GM23248 (cell line): ENCODE measurements around the gene NLGN2. TPM values are rescaled to one million over a fixed set of nuclear protein-coding genes. Genes with fewer than 3 reads are reported as not detected.
A peak's percentile ranks its signal among the peaks of the same experiment; 100 is the strongest.

Experiments used
- DNase-seq: peaks from one replicate; pipeline ENCODE4 v3.0.0-alpha.2; 2015
- H2AFZ ChIP-seq: fragments of 200-600 bp; sonication (generic); 2 replicates; pipeline ENCODE4 v1.6.1; 2016; ENCODE audit warnings: antibody characterized with exemption
- H3F3A ChIP-seq: fragments of 200-600 bp; sonication (generic); 2 replicates; pipeline ENCODE4 v1.6.1; 2016; ENCODE audit warnings: mild to moderate bottlenecking, antibody characterized with exemption, mixed run types; ENCODE audit not compliant: insufficient read depth
- H3K27ac ChIP-seq: fragments of 200-600 bp; sonication (generic); 2 replicates; pipeline ENCODE4 v1.5.1; 2016; ENCODE audit warnings: mild to moderate bottlenecking
- H3K27me3 ChIP-seq: fragments of 200-600 bp; sonication (generic); replicated peaks from 2 replicates; pipeline ENCODE4 v1.6.1; 2016; ENCODE audit warnings: mild to moderate bottlenecking; ENCODE audit not compliant: insufficient read depth
- H3K36me3 ChIP-seq: fragments of 200-600 bp; sonication (generic); 2 replicates; pipeline ENCODE4 v1.6.1; 2016; ENCODE audit warnings: low read depth, mild to moderate bottlenecking
- H3K4me1 ChIP-seq: fragments of 200-600 bp; sonication (generic); 2 replicates; pipeline ENCODE4 v1.6.1; 2016; ENCODE audit warnings: mild to moderate bottlenecking; ENCODE audit not compliant: insufficient read depth
- H3K4me2 ChIP-seq: fragments of 200-600 bp; sonication (generic); one replicate; pipeline ENCODE4 v1.6.1; 2016; ENCODE audit warnings: mild to moderate bottlenecking; ENCODE audit not compliant: unreplicated experiment
- H3K4me3 ChIP-seq: fragments of 200-600 bp; sonication (generic); 2 replicates; pipeline ENCODE4 v1.5.1; 2016; ENCODE audit warnings: mild to moderate bottlenecking
- H3K79me2 ChIP-seq: fragments of 200-600 bp; sonication (generic); 2 replicates; pipeline ENCODE4 v1.6.1; 2016; ENCODE audit warnings: mild to moderate bottlenecking; ENCODE audit not compliant: insufficient read depth
- H3K9ac ChIP-seq: fragments of 200-600 bp; sonication (generic); 2 replicates; pipeline ENCODE4 v1.6.1; 2016; ENCODE audit warnings: mild to moderate bottlenecking
- H3K9me2 ChIP-seq: fragments of 200-600 bp; sonication (generic); 2 replicates; pipeline ENCODE4 v1.6.1; 2016; ENCODE audit warnings: mixed run types, mild to moderate bottlenecking, moderate library complexity; ENCODE audit not compliant: insufficient read depth
- H3K9me3 ChIP-seq: fragments of 200-600 bp; sonication (generic); one replicate; pipeline ENCODE4 v1.6.1; 2017; ENCODE audit warnings: low read depth
- H4K20me1 ChIP-seq: fragments of 200-600 bp; sonication (generic); 2 replicates; pipeline ENCODE4 v1.6.0; 2016; ENCODE audit not compliant: insufficient read depth
- EZH2 ChIP-seq: fragments of 200-600 bp; sonication (generic); IDR thresholded peaks from 2 replicates; pipeline ENCODE4 v1.6.1; 2018; ENCODE audit warnings: antibody characterized with exemption, mild to moderate bottlenecking; ENCODE audit not compliant: insufficient read depth, poor library complexity, severe bottlenecking
- EZH2phosphoT487 ChIP-seq: fragments of 200-600 bp; sonication (generic); IDR thresholded peaks from 2 replicates; pipeline ENCODE4 v1.6.1; 2018; ENCODE audit warnings: antibody characterized with exemption, moderate library complexity, mild to moderate bottlenecking, low read depth; ENCODE audit not compliant: insufficient read depth
- WGBS, 2 experiments: methylation state at CpG; one replicate each; pipeline ENCODE4 v1.1.6; 2015 to 2017; ENCODE audit warnings: low lambda C conversion rate in 2 of 2, low coverage in 1 of 2; ENCODE audit errors: missing lambda C conversion rate in 2 of 2; 5-methylcytosine and 5-hydroxymethylcytosine counted together
- in situ Hi-C: fragments of 300-500 bp; cut with MboI; formaldehyde crosslinking; loops from 2 replicates; pipeline ENCODE4 v1.15.0; 2020
- polyA plus RNA-seq: library from polyadenylated mRNA; unstranded; fragments of >200 nt; fragmentation: Nextera tagmentation; extraction: Ambion mirVana; gene quantifications from 2 replicates; pipeline ENCODE4 v1.2.1, GENCODE V29; 2016
- total RNA-seq: library from RNA; depleted of rRNA; stranded (reverse); fragments of >200 nt; shearing (Covaris generic); gene quantifications from 2 replicates; pipeline ENCODE4 v1.2.3, GENCODE V29; 2014

Gene NLGN2
- total and polyA plus RNA-seq, 2 experiments from 2014 or later, result 3.3 to 9.5 TPM

- peak; percentile 84 for DNase-seq
- Histone ChIP-seq H4K20me1 (no peaks in the 10 kb centered on the region), H3K4me1 (peaks cover 16% of the 10 kb centered on the region), H3K79me2 (no peaks in the 10 kb centered on the region), H3K4me3 (no peak overlapping the region), H3K36me3 (no peaks in the 10 kb centered on the region), H3K9me3 (no peaks in the 10 kb centered on the region), H3K27ac (peak overlapping the region; percentile 33; the same call in 1 of the 2 replicates), H2AFZ (no peak overlapping the region), H3K4me2 (peak overlapping the region; percentile 21), H3F3A (peaks cover 12% of the 10 kb centered on the region), H3K9me2 (no peaks in the 10 kb centered on the region), H3K27me3 (no peaks in the 10 kb centered on the region), H3K9ac (peak overlapping the region; percentile 25; the same call in 1 of the 2 replicates)
- 63 to 66% methylated on average over 6 of the region's 6 CpGs for WGBS, 2 experiments
- TF ChIP-seq EZH2 (no peak), EZH2phosphoT487 (no peak)
- in situ Hi-C loops, result no loop called here
Measured at GRCh38 chr17:7413346-7413985, 5.8 kb downstream of the NLGN2 start.

GRCh38 chr17:7414837-7415236 lies 7.2 kb downstream of the NLGN2 start:
- Histone ChIP-seq H3K36me3 (no peaks in the 10 kb centered on the region), H4K20me1 (no peaks in the 10 kb centered on the region), H3K9me3 (no peaks in the 10 kb centered on the region), H3K27me3 (no peaks in the 10 kb centered on the region), H2AFZ (no peak overlapping the region), H3F3A (peaks cover 12% of the 10 kb centered on the region), H3K9me2 (no peaks in the 10 kb centered on the region), H3K4me1 (peaks cover 16% of the 10 kb centered on the region), H3K9ac (no peak overlapping the region), H3K79me2 (no peaks in the 10 kb centered on the region), H3K4me2 (no peak overlapping the region), H3K27ac (no peak overlapping the region), H3K4me3 (no peak overlapping the region)
- WGBS, 2 experiments, result 85 to 86% methylated on average over 14 of the region's 14 CpGs
- no peak for TF ChIP-seq EZH2
- no peak for TF ChIP-seq EZH2phosphoT487
- no peak for DNase-seq
- in situ Hi-C loops, result no loop called here

- 83 to 84% methylated on average over 23 of the region's 23 CpGs for WGBS, 2 experiments
- no peaks in the 10 kb centered on the region for H3K9me3 ChIP-seq
Measured at GRCh38 chr17:7415784-7416183, 8.1 kb downstream of the NLGN2 start.

GRCh38 chr17:7416323-7416722 lies 8.7 kb downstream of the NLGN2 start:
- Histone ChIP-seq H3K27ac (no peak overlapping the region), H3K4me2 (no peak overlapping the region), H4K20me1 (no peaks in the 10 kb centered on the region), H3K9ac (no peak overlapping the region), H3K36me3 (no peaks in the 10 kb centered on the region), H3F3A (peaks cover 12% of the 10 kb centered on the region), H3K79me2 (no peaks in the 10 kb centered on the region), H3K4me3 (no peak overlapping the region), H3K27me3 (no peaks in the 10 kb centered on the region), H3K4me1 (peaks cover 16% of the 10 kb centered on the region), H3K9me2 (no peaks in the 10 kb centered on the region), H2AFZ (no peak overlapping the region), H3K9me3 (no peaks in the 10 kb centered on the region)
- no peak for DNase-seq
- 70 to 73% methylated on average over 6 of the region's 6 CpGs for WGBS, 2 experiments
- TF ChIP-seq EZH2, result no peak
- no peak for TF ChIP-seq EZH2phosphoT487
- in situ Hi-C loops, result no loop called here

More at GRCh38 chr17:7415784-7416183, 8.1 kb downstream of the NLGN2 start:
- no peaks in the 10 kb centered on the region for H3K79me2 ChIP-seq
- TF ChIP-seq EZH2phosphoT487 (no peak), EZH2 (no peak)
- no peaks in the 10 kb centered on the region for H3K9me2 ChIP-seq
- H4K20me1 ChIP-seq, result no peaks in the 10 kb centered on the region
- H3K4me1 ChIP-seq, result peaks cover 16% of the 10 kb centered on the region
- H3K27ac ChIP-seq, result no peak overlapping the region
- H3K4me2 ChIP-seq, result no peak overlapping the region
- no peaks in the 10 kb centered on the region for H3K36me3 ChIP-seq
- no peak overlapping the region for H2AFZ ChIP-seq
- H3F3A ChIP-seq, result peaks cover 12% of the 10 kb centered on the region
- no peak for DNase-seq
- H3K9ac ChIP-seq, result no peak overlapping the region
- in situ Hi-C loops, result no loop called here
- H3K27me3 ChIP-seq, result no peaks in the 10 kb centered on the region
- no peak overlapping the region for H3K4me3 ChIP-seq
